K562 (cell line): ENCODE data around the gene NANS. TPM values are rescaled to one million over a fixed set of nuclear protein-coding genes. Genes with fewer than 3 reads are reported as not detected.
A peak's percentile ranks its signal among the peaks of the same experiment; 100 is the strongest.

Experiments used
- FIP1L1 ChIP-seq: fragments of 200-400 bp; formaldehyde crosslinking; IDR thresholded peaks from 2 replicates; pipeline ENCODE4 v1.6.1; 2018; ENCODE audit warnings: mild to moderate bottlenecking, low read depth, low read length; ENCODE audit not compliant: poor library complexity, severe bottlenecking
- ILF3 ChIP-seq: fragments of 450-650 bp; IDR thresholded peaks from 2 replicates; pipeline ENCODE4 v1.6.1; 2018; ENCODE audit warnings: antibody characterized with exemption, mild to moderate bottlenecking, moderate library complexity, borderline replicate concordance
- KHSRP ChIP-seq: fragments of 450-650 bp; IDR thresholded peaks from 2 replicates; pipeline ENCODE4 v1.6.1; 2017
- MXI1 ChIP-seq: IDR thresholded peaks from 2 replicates; pipeline ENCODE4 v1.6.1; 2011; ENCODE audit warnings: low read depth, mild to moderate bottlenecking, improper control_type of control experiment, low read length
- NR4A1 ChIP-seq, 2 experiments: fragments of 250-450 bp in 1 of 2; fragments of 450-650 bp in 1 of 2; sonication (Bioruptor Pico) in 1 of 2; IDR thresholded peaks; 2 replicates each; pipeline versions ENCODE4 v1.4.0 to v1.6.1; 2016 to 2020; ENCODE audit warnings: mild to moderate bottlenecking in 2 of 2, missing compliant biosample characterization in 1 of 2, missing genetic modification characterization in 1 of 2, moderate library complexity in 1 of 2
- NRF1 ChIP-seq, 2 experiments: fragments of 450-650 bp; IDR thresholded peaks in 1 of 2; conservative IDR thresholded peaks in 1 of 2; 2 replicates each; pipeline ENCODE4 v1.6.1; 2014; ENCODE audit warnings: mild to moderate bottlenecking in 2 of 2
- TEAD1 ChIP-seq, 2 experiments: fragments of 450-650 bp in 1 of 2; sonication (generic) in 1 of 2; formaldehyde crosslinking; IDR thresholded peaks; 2 replicates each; pipeline versions ENCODE4 v1.4.0 to v1.8.0; 2020 to 2022; ENCODE audit warnings: mild to moderate bottlenecking in 2 of 2, missing genetic modification reagents in 1 of 2
- XRCC4 ChIP-seq: IDR thresholded peaks from one replicate; pipeline ENCODE4 v1.6.1; 2011; ENCODE audit not compliant: insufficient read depth, insufficient read length; ENCODE audit errors: extremely low read depth
- ZNF217 ChIP-seq: sonication (generic); formaldehyde crosslinking; IDR thresholded peaks from 2 replicates; pipeline ENCODE4 v1.8.0; 2022; ENCODE audit warnings: mild to moderate bottlenecking, missing genetic modification reagents
- ZNF3 ChIP-seq: fragments of 250-450 bp; sonication (Bioruptor Pico); IDR thresholded peaks from 2 replicates; pipeline ENCODE4 v1.5.0; 2021; ENCODE audit warnings: mild to moderate bottlenecking, moderate library complexity
- ZNF324 ChIP-seq: fragments of 250-450 bp; sonication (Bioruptor Pico); IDR thresholded peaks from 2 replicates; pipeline ENCODE4 v1.4.0; 2020; ENCODE audit warnings: mild to moderate bottlenecking
- polyA plus RNA-seq, 8 experiments: library from polyadenylated mRNA; depleted of rRNA in 4 of 8; stranded (reverse) in 5 of 8; unstranded in 3 of 8; fragments of >200 nt; fragmentation: Nextera tagmentation in 2 of 8; fragmentation: Illumina TruSeq in 1 of 8; extraction: Ambion mirVana in 2 of 8; extraction: Trizol in 1 of 8; gene quantifications; 2 replicates each; pipeline versions ENCODE4 v1.2.1 to v1.2.3, GENCODE V29; 2011 to 2014; ENCODE audit warnings: inconsistent platforms in 1 of 8, missing spikeins in 1 of 8
- total RNA-seq, 7 experiments: library from RNA; depleted of rRNA in 6 of 7; stranded (reverse); fragments of >200 nt in 6 of 7; fragmentation: Illumina TruSeq in 2 of 7; extraction: Trizol in 2 of 7; gene quantifications; 2 replicates each; pipeline versions ENCODE4 v1.2.1 to v1.2.3, GENCODE V29; 2011 to 2021; ENCODE audit warnings: low replicate concordance in 1 of 7
- TF ChIP-seq, protein P1 (sequence below), 2 experiments: fragments of 450-650 bp; IDR thresholded peaks; 2 replicates each; pipeline ENCODE4 v1.6.1; 2018; ENCODE audit warnings: mild to moderate bottlenecking in 2 of 2, low read depth in 1 of 2; ENCODE audit not compliant: partially characterized antibody in 2 of 2
- TF ChIP-seq, protein P2 (sequence below): fragments of 250-450 bp; sonication (Bioruptor Pico); IDR thresholded peaks from 2 replicates; pipeline ENCODE4 v1.8.0; 2022; ENCODE audit warnings: moderate library complexity, mild to moderate bottlenecking, inconsistent platforms
- TF ChIP-seq, protein P3 (sequence below): fragments of 450-650 bp; formaldehyde crosslinking; IDR thresholded peaks from 2 replicates; pipeline ENCODE4 v1.4.0; 2020; ENCODE audit warnings: mild to moderate bottlenecking, moderate library complexity
- TF ChIP-seq, protein P4 (sequence below): sonication (generic); formaldehyde crosslinking; IDR thresholded peaks from 2 replicates; pipeline ENCODE4 v1.8.1; 2023; ENCODE audit warnings: mild to moderate bottlenecking, missing genetic modification reagents, moderate library complexity
- TF ChIP-seq, protein P5 (sequence below): fragments of 250-450 bp; sonication (Bioruptor Pico); IDR thresholded peaks from 2 replicates; pipeline ENCODE4 v1.4.0; 2020; ENCODE audit warnings: borderline replicate concordance

NANS gene
- total and polyA plus RNA-seq, 9 of the 15 experiments (the other 6 are each of a cell fraction or from before 2014, with no cell fraction given) = 37.1 to 181 (median 137) TPM

DNA sequence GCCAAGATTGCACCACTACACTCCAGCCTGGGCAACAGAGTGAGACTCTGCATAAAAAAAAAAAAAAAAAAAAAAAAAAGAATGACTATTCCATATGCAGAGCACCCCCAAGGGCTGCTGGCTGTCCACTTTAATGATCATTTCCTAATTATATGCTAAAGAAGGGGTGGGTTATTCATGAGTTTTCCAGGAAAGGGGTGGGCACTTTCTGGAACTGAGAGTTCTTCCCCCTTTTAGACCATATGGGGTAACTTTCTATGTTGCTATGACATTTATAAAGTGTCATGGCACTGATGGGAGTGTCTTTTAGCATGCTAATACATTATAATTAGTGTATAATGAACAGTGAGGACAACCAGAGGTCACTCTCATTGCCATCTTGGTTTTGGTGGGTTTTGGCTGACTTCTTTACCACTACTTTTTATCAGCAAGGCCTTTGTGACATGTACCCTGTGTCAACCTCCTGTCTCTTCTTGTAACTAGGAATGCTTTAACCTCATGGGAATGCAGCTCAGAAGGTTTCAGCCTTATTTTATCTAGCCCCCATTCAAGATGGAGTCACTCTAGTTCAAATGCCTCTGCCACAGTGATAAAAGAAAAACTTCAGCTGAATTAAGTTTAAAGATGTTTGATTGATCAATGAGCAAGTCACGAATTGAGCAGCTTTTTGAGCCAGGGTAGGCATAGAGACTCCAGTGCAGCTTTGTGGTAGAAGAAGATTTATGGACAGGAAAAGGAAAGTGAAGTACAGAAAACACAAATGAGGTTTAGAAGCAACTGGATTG lies 7.1 kb upstream of the NANS start (continued):
- TF ChIP-seq NR4A1 (CRISPR knock-in tag; IDR thresholded peaks at IDR 0.05) (peak; percentile 67; the same call in 1 of the 2 replicates), NR4A1 (tag; IDR thresholded peaks at IDR 0.05) (peak; percentile 97), FIP1L1 (no peak), TEAD1 (CRISPR knock-in tag; IDR thresholded peaks at IDR 0.05) (peak in 1 of 2 experiments; percentile 75; a peak in 1 of 4 replicates), KHSRP (no peak), ZNF217 (CRISPR knock-in tag) (no peak), XRCC4 (no peak), ZNF3 (no peak), ILF3 (no peak), MXI1 (no peak), NRF1 (conservative IDR thresholded peaks at IDR 0.05 in 1 of 2, IDR thresholded peaks at IDR 0.05 in 1 of 2) (no peak), ZNF324 (no peak)
- TF ChIP-seq, protein P1, sequence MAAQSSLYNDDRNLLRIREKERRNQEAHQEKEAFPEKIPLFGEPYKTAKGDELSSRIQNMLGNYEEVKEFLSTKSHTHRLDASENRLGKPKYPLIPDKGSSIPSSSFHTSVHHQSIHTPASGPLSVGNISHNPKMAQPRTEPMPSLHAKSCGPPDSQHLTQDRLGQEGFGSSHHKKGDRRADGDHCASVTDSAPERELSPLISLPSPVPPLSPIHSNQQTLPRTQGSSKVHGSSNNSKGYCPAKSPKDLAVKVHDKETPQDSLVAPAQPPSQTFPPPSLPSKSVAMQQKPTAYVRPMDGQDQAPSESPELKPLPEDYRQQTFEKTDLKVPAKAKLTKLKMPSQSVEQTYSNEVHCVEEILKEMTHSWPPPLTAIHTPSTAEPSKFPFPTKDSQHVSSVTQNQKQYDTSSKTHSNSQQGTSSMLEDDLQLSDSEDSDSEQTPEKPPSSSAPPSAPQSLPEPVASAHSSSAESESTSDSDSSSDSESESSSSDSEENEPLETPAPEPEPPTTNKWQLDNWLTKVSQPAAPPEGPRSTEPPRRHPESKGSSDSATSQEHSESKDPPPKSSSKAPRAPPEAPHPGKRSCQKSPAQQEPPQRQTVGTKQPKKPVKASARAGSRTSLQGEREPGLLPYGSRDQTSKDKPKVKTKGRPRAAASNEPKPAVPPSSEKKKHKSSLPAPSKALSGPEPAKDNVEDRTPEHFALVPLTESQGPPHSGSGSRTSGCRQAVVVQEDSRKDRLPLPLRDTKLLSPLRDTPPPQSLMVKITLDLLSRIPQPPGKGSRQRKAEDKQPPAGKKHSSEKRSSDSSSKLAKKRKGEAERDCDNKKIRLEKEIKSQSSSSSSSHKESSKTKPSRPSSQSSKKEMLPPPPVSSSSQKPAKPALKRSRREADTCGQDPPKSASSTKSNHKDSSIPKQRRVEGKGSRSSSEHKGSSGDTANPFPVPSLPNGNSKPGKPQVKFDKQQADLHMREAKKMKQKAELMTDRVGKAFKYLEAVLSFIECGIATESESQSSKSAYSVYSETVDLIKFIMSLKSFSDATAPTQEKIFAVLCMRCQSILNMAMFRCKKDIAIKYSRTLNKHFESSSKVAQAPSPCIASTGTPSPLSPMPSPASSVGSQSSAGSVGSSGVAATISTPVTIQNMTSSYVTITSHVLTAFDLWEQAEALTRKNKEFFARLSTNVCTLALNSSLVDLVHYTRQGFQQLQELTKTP (IDR thresholded peaks at IDR 0.05; ENCODE audit: low read depth in 1 of 2, partially characterized antibody in 2 of 2) = no peak
- TF ChIP-seq, protein P2, sequence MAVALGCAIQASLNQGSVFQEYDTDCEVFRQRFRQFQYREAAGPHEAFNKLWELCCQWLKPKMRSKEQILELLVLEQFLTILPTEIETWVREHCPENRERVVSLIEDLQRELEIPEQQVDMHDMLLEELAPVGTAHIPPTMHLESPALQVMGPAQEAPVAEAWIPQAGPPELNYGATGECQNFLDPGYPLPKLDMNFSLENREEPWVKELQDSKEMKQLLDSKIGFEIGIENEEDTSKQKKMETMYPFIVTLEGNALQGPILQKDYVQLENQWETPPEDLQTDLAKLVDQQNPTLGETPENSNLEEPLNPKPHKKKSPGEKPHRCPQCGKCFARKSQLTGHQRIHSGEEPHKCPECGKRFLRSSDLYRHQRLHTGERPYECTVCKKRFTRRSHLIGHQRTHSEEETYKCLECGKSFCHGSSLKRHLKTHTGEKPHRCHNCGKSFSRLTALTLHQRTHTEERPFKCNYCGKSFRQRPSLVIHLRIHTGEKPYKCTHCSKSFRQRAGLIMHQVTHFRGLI (CRISPR knock-in tag) = 0 out of 2 replicates have a peak, but pooled peaks have one; percentile 62
- TF ChIP-seq, protein P3, sequence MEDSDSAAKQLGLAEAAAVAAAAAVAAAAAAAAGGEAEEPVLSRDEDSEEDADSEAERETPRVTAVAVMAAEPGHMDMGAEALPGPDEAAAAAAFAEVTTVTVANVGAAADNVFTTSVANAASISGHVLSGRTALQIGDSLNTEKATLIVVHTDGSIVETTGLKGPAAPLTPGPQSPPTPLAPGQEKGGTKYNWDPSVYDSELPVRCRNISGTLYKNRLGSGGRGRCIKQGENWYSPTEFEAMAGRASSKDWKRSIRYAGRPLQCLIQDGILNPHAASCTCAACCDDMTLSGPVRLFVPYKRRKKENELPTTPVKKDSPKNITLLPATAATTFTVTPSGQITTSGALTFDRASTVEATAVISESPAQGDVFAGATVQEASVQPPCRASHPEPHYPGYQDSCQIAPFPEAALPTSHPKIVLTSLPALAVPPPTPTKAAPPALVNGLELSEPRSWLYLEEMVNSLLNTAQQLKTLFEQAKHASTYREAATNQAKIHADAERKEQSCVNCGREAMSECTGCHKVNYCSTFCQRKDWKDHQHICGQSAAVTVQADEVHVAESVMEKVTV = no peak
- TF ChIP-seq, protein P4, sequence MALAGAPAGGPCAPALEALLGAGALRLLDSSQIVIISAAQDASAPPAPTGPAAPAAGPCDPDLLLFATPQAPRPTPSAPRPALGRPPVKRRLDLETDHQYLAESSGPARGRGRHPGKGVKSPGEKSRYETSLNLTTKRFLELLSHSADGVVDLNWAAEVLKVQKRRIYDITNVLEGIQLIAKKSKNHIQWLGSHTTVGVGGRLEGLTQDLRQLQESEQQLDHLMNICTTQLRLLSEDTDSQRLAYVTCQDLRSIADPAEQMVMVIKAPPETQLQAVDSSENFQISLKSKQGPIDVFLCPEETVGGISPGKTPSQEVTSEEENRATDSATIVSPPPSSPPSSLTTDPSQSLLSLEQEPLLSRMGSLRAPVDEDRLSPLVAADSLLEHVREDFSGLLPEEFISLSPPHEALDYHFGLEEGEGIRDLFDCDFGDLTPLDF (CRISPR knock-in tag) = no peak
- TF ChIP-seq, protein P5, sequence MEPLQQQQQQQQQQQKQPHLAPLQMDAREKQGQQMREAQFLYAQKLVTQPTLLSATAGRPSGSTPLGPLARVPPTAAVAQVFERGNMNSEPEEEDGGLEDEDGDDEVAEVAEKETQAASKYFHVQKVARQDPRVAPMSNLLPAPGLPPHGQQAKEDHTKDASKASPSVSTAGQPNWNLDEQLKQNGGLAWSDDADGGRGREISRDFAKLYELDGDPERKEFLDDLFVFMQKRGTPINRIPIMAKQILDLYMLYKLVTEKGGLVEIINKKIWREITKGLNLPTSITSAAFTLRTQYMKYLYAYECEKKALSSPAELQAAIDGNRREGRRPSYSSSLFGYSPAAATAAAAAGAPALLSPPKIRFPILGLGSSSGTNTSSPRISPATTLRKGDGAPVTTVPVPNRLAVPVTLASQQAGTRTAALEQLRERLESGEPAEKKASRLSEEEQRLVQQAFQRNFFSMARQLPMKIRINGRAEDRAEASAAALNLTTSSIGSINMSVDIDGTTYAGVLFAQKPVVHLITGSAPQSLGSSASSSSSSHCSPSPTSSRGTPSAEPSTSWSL (CRISPR knock-in tag) = no peak
